HepG2 (cell line): Measurements from ENCODE around the gene NEAT1. TPM values are rescaled to one million over a fixed set of nuclear protein-coding genes. Genes with fewer than 3 reads are reported as not detected.

Experiments
- ATAC-seq: fragments of 200-7000 bp; cut with Tn5 transposase; 3 replicates; pipeline ENCODE4 v1.9.1; 2020; ENCODE audit warnings: mild to moderate bottlenecking, moderate library complexity
- BruUV-seq: library from RNA; stranded (reverse); fragments of 400-500 nt; replicated peaks from 2 replicates; lab custom pipeline; 2021; lab: Mats Ljungman, UMichigan
- CTCF ChIA-PET: fragments of 300-600 bp; formaldehyde crosslinking; extraction: SDS; loops from one replicate; lab custom pipeline; 2021; ENCODE audit warnings: low total read pairs, inconsistent platforms, low intra/inter-chr PET ratio; lab: Yijun Ruan, JAX
- POLR2A ChIA-PET: fragments of 350-600 bp; sonication (Branson Sonifier 250); formaldehyde crosslinking; loops from one replicate; lab custom pipeline; 2020; ENCODE audit warnings: antibody characterized with exemption, inconsistent platforms; lab: Yijun Ruan, JAX
- DNase-seq: peaks from one replicate; pipeline ENCODE4 v3.0.0-alpha.2; 2015; ENCODE audit warnings: low spot score
- FAIRE-seq: peaks from 3 replicates; lab custom pipeline; 2011; peaks lifted over from hg19 to GRCh38; lab: Jason Lieb, UNC
- H2AFZ ChIP-seq: one replicate; pipeline ENCODE4 v1.6.1; 2011; ENCODE audit warnings: low read length, inconsistent platforms
- H3K27ac ChIP-seq: fragments of 300-600 bp; 3 replicates; pipeline ENCODE4 v1.8.0; 2011; ENCODE audit warnings: mixed run types, mild to moderate bottlenecking, mixed read lengths, low read length, inconsistent platforms; ENCODE audit not compliant: insufficient read depth; ENCODE audit errors: extremely low read length
- H3K27me3 ChIP-seq, 2 experiments: fragments of 200-600 bp in 1 of 2; 2 replicates in 1 of 2; 3 replicates in 1 of 2; pipeline versions ENCODE4 v1.6.0 to v1.8.0; 2011; ENCODE audit warnings: low read length in 2 of 2, mild to moderate bottlenecking in 2 of 2, moderate library complexity in 2 of 2, inconsistent platforms in 1 of 2; ENCODE audit not compliant: insufficient read depth in 2 of 2, control insufficient read depth in 1 of 2
- H3K36me3 ChIP-seq, 2 experiments: fragments of 200-600 bp in 1 of 2; replicated peaks in 1 of 2; 2 replicates in 1 of 2; 3 replicates in 1 of 2; pipeline versions ENCODE4 v1.5.1 to v1.8.0; 2011; ENCODE audit warnings: low read length in 2 of 2, inconsistent platforms in 1 of 2; ENCODE audit not compliant: insufficient read depth in 2 of 2, control insufficient read depth in 1 of 2
- H3K4me1 ChIP-seq: 2 replicates; pipeline ENCODE4 v1.5.1; 2012; ENCODE audit warnings: low read length, inconsistent platforms; ENCODE audit not compliant: insufficient read depth
- H3K4me2 ChIP-seq: 2 replicates; pipeline ENCODE4 v1.6.0; 2011; ENCODE audit warnings: low read depth, low read length, inconsistent platforms
- H3K4me3 ChIP-seq, 3 experiments: fragments of 200-600 bp in 1 of 3; sonication (generic), shearing (Covaris generic) in 1 of 3; replicated peaks in 1 of 3; 2 replicates each; pipeline ENCODE4 v1.5.1; 2011 to 2016; ENCODE audit warnings: low read length in 3 of 3, inconsistent platforms in 2 of 3, low read depth in 2 of 3, mild to moderate bottlenecking in 2 of 3, control low read depth in 1 of 3, mixed read lengths in 1 of 3; ENCODE audit not compliant: insufficient read depth in 1 of 3
- H3K79me2 ChIP-seq: one replicate; pipeline ENCODE4 v1.6.1; 2011; ENCODE audit warnings: low read length, inconsistent platforms; ENCODE audit not compliant: insufficient read depth
- H3K9ac ChIP-seq: 2 replicates; pipeline ENCODE4 v1.6.0; 2011; ENCODE audit warnings: mild to moderate bottlenecking, low read depth, low read length, inconsistent platforms; ENCODE audit not compliant: insufficient read depth
- H3K9me3 ChIP-seq: 2 replicates; pipeline ENCODE4 v1.5.1; 2012; ENCODE audit warnings: mild to moderate bottlenecking, low read length
- H4K20me1 ChIP-seq: 2 replicates; pipeline ENCODE4 v1.6.0; 2011; ENCODE audit warnings: inconsistent platforms, mild to moderate bottlenecking, low read length, moderate library complexity; ENCODE audit not compliant: insufficient read depth
- BHLHE40 ChIP-seq: IDR thresholded peaks from 2 replicates; pipeline ENCODE4 v1.6.1; 2011; ENCODE audit warnings: low read length, improper control_type of control experiment
- FOXA1 ChIP-seq, 2 experiments: fragments of 450-650 bp in 1 of 2; sonication (generic) in 1 of 2; formaldehyde crosslinking in 1 of 2; IDR thresholded peaks; 2 replicates each; pipeline versions ENCODE4 v1.4.0 to v1.6.1; 2016 to 2020; ENCODE audit warnings: missing genetic modification reagents in 1 of 2
- GABPA ChIP-seq, 2 experiments: IDR thresholded peaks; 2 replicates each; pipeline ENCODE4 v1.6.1; 2011 to 2016; ENCODE audit warnings: low read depth in 2 of 2, low read length in 1 of 2, missing biosample characterization in 1 of 2, missing genetic modification characterization in 1 of 2
- GLMP ChIP-seq: sonication (generic); formaldehyde crosslinking; IDR thresholded peaks from 2 replicates; pipeline ENCODE4 v1.9.0; 2021; ENCODE audit warnings: missing genetic modification reagents, mild to moderate bottlenecking, borderline replicate concordance
- LRRFIP1 ChIP-seq: sonication (generic); formaldehyde crosslinking; conservative IDR thresholded peaks from 2 replicates; pipeline ENCODE4 v1.4.0; 2020; ENCODE audit warnings: missing genetic modification reagents
- MIXL1 ChIP-seq: IDR thresholded peaks from 2 replicates; pipeline ENCODE4 v1.6.1; 2016
- SMAD3 ChIP-seq: sonication (generic); formaldehyde crosslinking; IDR thresholded peaks from 2 replicates; pipeline ENCODE4 v1.4.0; 2020; ENCODE audit warnings: missing genetic modification reagents
- ZBTB25 ChIP-seq: IDR thresholded peaks from 2 replicates; pipeline ENCODE4 v1.6.1; 2018; ENCODE audit warnings: missing genetic modification reagents
- ZBTB33 ChIP-seq: sonication (generic); formaldehyde crosslinking; IDR thresholded peaks from 2 replicates; pipeline ENCODE4 v1.4.0; 2020; ENCODE audit warnings: missing genetic modification reagents
- ZNF136 ChIP-seq: sonication (generic); formaldehyde crosslinking; IDR thresholded peaks from 2 replicates; pipeline ENCODE4 v1.8.1; 2022; ENCODE audit warnings: low read depth, mild to moderate bottlenecking, moderate library complexity, missing genetic modification reagents
- ZNF143 ChIP-seq: sonication (generic); formaldehyde crosslinking; IDR thresholded peaks from 2 replicates; pipeline ENCODE4 v1.4.0; 2020; ENCODE audit warnings: missing genetic modification reagents
- ZNF788 ChIP-seq: sonication (generic); formaldehyde crosslinking; IDR thresholded peaks from 2 replicates; pipeline ENCODE4 v1.5.0; 2020; ENCODE audit warnings: mild to moderate bottlenecking, missing genetic modification reagents, borderline replicate concordance
- WGBS: methylation state at CpG from one replicate; pipeline ENCODE4 v1.1.6; 2017; ENCODE audit warnings: low lambda C conversion rate; 5-methylcytosine and 5-hydroxymethylcytosine counted together
- in situ Hi-C: cut with HindIII; loops from 2 replicates; pipeline ENCODE4 v1.10.0; 2017; ENCODE audit warnings: low pct_unique_long_range_greater_than_20kb; ENCODE audit not compliant: extremely low pct_ligation_motif_present
- intact Hi-C: fragments of 100-400 bp; cut with micrococcal nuclease; formaldehyde crosslinking; loops from one replicate; pipeline ENCODE4 v1.10.0; 2022; ENCODE audit not compliant: unreplicated experiment
- polyA plus RNA-seq, 8 experiments: library from polyadenylated mRNA; depleted of rRNA in 3 of 8; stranded (reverse) in 7 of 8; unstranded in 1 of 8; fragments of >200 nt; fragmentation: Illumina TruSeq in 4 of 8; extraction: Trizol in 4 of 8; gene quantifications; 2 replicates each; pipeline versions ENCODE4 v1.2.1 to v1.2.3, GENCODE V29; 2011 to 2016; ENCODE audit warnings: low read depth in 4 of 8, missing spikeins in 1 of 8, mixed read lengths in 1 of 8; ENCODE audit not compliant: insufficient read depth in 1 of 8
- total RNA-seq, 5 experiments: library from RNA; depleted of rRNA; stranded (reverse); fragments of >200 nt; fragmentation: Illumina TruSeq; extraction: Trizol; gene quantifications; 2 replicates each; pipeline ENCODE4 v1.2.3, GENCODE V29; 2016; ENCODE audit warnings: low read depth in 1 of 5

NEAT1 gene
- total and polyA plus RNA-seq, 2 of the 13 experiments (the other 11 are each of a cell fraction or from before 2014, with no cell fraction given) = 20.5 to 41.2 TPM

- ATAC-seq (no peak), FAIRE-seq (no peak)
- in situ Hi-C loops = no loop called here
These were observed 45.6 kb upstream of the NEAT1 start for GRCh38 chr11:65377036-65377435.

GRCh38 chr11:65377777-65378176, 44.8 kb upstream of the NEAT1 start:
- Histone ChIP-seq H3K79me2 (no peaks in the 10 kb centered on the region), H3K27ac (no peak overlapping the region), H3K36me3 (no peaks in the 10 kb centered on the region), H3K9ac (no peak overlapping the region), H3K4me3 (no peak overlapping the region), H3K9me3 (no peaks in the 10 kb centered on the region), H3K27me3 (peaks cover 0 to 2% of the 10 kb centered on the region in 2 experiments; a peak in 3 of 5 replicates), H3K4me2 (peak overlapping the region; percentile 64; the same call in 1 of the 2 replicates), H2AFZ (no peak overlapping the region), H4K20me1 (no peaks in the 10 kb centered on the region), H3K4me1 (peaks cover 80% of the 10 kb centered on the region)
- 76% methylated on average over 8 of the region's 8 CpGs for WGBS
- no TSS peak for BruUV-seq
- CTCF ChIA-PET = no interaction called here
- DNase-seq (no peak), ATAC-seq (no peak), FAIRE-seq (no peak)
- intact Hi-C loops (no loop called here), in situ Hi-C loops (no loop called here)
- POLR2A ChIA-PET = interaction anchor here (1.1 to 16.8 kb wide), 2 partner anchors 13 to 43 kb away, joined by 3 to 433 read pairs; partner anchors contain the start of gene NEAT1
- TF ChIP-seq ZNF788 (CRISPR knock-in tag) (no peak), SMAD3 (CRISPR knock-in tag) (no peak), ZBTB33 (CRISPR knock-in tag) (peak; percentile 92), FOXA1 (IDR thresholded peaks at IDR 0.05) (no peak), FOXA1 (CRISPR knock-in tag; IDR thresholded peaks at IDR 0.05) (0 out of 2 replicates have a peak, but pooled peaks have one; percentile 48), LRRFIP1 (CRISPR knock-in tag) (no peak), ZBTB25 (CRISPR knock-in tag) (no peak)

More at GRCh38 chr11:65377036-65377435, 45.6 kb upstream of the NEAT1 start:
- intact Hi-C loops = no loop called here
- Histone ChIP-seq H3K27ac (no peak overlapping the region), H3K4me2 (no peak overlapping the region), H3K79me2 (no peaks in the 10 kb centered on the region), H3K4me1 (peaks cover 85% of the 10 kb centered on the region), H4K20me1 (no peaks in the 10 kb centered on the region), H3K9ac (no peak overlapping the region), H3K4me3 (no peak overlapping the region), H2AFZ (no peak overlapping the region), H3K27me3 (peaks cover 0 to 2% of the 10 kb centered on the region in 2 experiments; a peak in 2 of 5 replicates), H3K36me3 (no peaks in the 10 kb centered on the region), H3K9me3 (no peaks in the 10 kb centered on the region)
- no TSS peak for BruUV-seq
- DNase-seq = no peak
- 44% methylated on average over 5 of the region's 8 CpGs for WGBS
- POLR2A ChIA-PET = no interaction called here
- CTCF ChIA-PET = no interaction called here
- TF ChIP-seq BHLHE40 = 0 out of 2 replicates have a peak, but pooled peaks have one; percentile 36
- no peak for TF ChIP-seq GABPA (IDR thresholded peaks at IDR 0.05; ENCODE audit: low read depth, low read length)
- no peak for TF ChIP-seq GABPA (CRISPR knock-in tag; IDR thresholded peaks at IDR 0.05; ENCODE audit: low read depth)
- no peak for TF ChIP-seq ZNF143 (CRISPR knock-in tag)
- TF ChIP-seq ZNF136 (CRISPR knock-in tag) = no peak
- no peak for TF ChIP-seq MIXL1 (CRISPR knock-in tag)
- TF ChIP-seq GLMP (CRISPR knock-in tag) = no peak
